NT2/D1 (cell line): Measurements from ENCODE around the gene CKS1B.
A peak's percentile ranks its signal among the peaks of the same experiment; 100 is the strongest.
"Not testable (repeated sequence)": the region's sequence is repeated elsewhere in the genome, so short reads cannot be mapped to it uniquely, and the experiment has no call there.

Experiments used
- DNase-seq: peaks from one replicate; pipeline ENCODE4 v3.0.0-alpha.2; 2011; ENCODE audit warnings: low read depth, low spot score
- H3K27me3 ChIP-seq: 2 replicates; pipeline ENCODE4 v1.6.0; 2011; ENCODE audit warnings: mild to moderate bottlenecking; ENCODE audit not compliant: insufficient read length, insufficient read depth
- H3K36me3 ChIP-seq: 2 replicates; pipeline ENCODE4 v1.6.1; 2011; ENCODE audit warnings: mild to moderate bottlenecking, low read length, mixed read lengths; ENCODE audit not compliant: insufficient read depth, insufficient read length
- H3K4me1 ChIP-seq: 2 replicates; pipeline ENCODE4 v1.5.1; 2011; ENCODE audit not compliant: insufficient read depth, insufficient read length
- H3K4me3 ChIP-seq: 2 replicates; pipeline ENCODE4 v1.5.1; 2011; ENCODE audit warnings: low read depth; ENCODE audit not compliant: insufficient read length
- H3K9ac ChIP-seq: 2 replicates; pipeline ENCODE4 v1.6.0; 2011; ENCODE audit warnings: low read depth; ENCODE audit not compliant: insufficient read length
- H3K9me3 ChIP-seq: 2 replicates; pipeline ENCODE4 v1.5.1; 2011; ENCODE audit warnings: mild to moderate bottlenecking, low read length; ENCODE audit not compliant: insufficient read depth
- SUZ12 ChIP-seq: IDR thresholded peaks from 2 replicates; pipeline ENCODE4 v1.6.1; 2011; ENCODE audit not compliant: insufficient read length, insufficient read depth; ENCODE audit errors: extremely low read depth
- YY1 ChIP-seq: IDR thresholded peaks from 2 replicates; pipeline ENCODE4 v1.6.1; 2011; ENCODE audit not compliant: insufficient read length, insufficient read depth
- ZNF274 ChIP-seq: IDR thresholded peaks from 2 replicates; pipeline ENCODE4 v1.6.1; 2011; ENCODE audit warnings: mild to moderate bottlenecking, low read depth, low read length

Gene CKS1B

DNA sequence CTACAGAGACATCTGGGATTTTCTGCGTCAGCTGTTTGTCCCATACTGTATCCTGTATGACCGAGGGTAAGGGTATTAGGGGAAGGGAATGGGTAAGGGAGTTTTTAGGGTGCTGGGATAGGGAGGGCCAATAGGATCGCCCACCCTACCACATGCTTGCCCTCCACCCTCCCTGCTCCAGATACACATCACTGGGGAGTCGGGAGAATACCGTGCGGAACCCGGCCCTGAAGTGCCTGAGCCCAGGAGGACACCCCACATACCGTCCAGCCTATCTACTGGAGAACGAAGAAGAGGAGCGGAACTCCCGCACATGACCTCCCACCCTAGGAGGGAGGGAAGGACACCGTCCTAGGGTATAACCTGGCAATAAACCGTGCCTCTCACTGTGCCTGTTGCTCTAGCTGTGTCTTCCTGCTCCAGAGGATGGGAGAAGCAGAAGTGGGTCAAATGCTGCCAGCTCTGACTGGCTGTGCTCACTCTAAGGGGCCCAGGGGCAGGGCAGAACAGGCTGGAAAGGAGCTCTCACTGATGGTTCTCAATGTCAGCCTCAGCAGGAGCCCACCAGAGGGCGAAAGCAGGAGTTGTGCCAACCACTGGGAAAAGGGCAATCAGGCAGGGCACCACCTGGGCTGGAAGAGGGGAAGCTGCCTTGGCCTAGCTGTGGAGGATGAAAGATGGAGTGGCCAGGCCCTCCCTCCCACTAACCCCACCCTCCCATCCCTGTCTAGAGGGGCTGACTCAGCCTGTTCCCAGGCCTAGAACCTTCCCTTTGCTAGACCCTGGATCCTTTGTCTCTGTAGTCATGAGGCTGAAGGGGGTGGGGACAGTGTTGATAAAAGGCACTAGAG is 18.5 kb downstream of the CKS1B start:
- no peak overlapping the region for H3K4me3 ChIP-seq
- H3K27me3 ChIP-seq, result no peaks in the 10 kb centered on the region
- no peak for TF ChIP-seq YY1
- no peak for TF ChIP-seq ZNF274
- no peak for TF ChIP-seq SUZ12
- peaks cover 56% of the 10 kb centered on the region for H3K36me3 ChIP-seq
- H3K4me1 ChIP-seq, result peaks cover 26% of the 10 kb centered on the region
- no peaks in the 10 kb centered on the region for H3K9me3 ChIP-seq
- H3K9ac ChIP-seq, result no peak overlapping the region
- no peak for DNase-seq

- H3K9me3 ChIP-seq, result no peaks in the 10 kb centered on the region
- peak within 1 kb of the TSS; percentile 17 for H3K9ac ChIP-seq
- H3K36me3 ChIP-seq, result peaks cover 48% of the 10 kb centered on the region
- no peak within 1 kb of the TSS for H3K4me3 ChIP-seq
- no peaks in the 10 kb centered on the region for H3K27me3 ChIP-seq
- TF ChIP-seq YY1 (no peak), SUZ12 (no peak), ZNF274 (no peak)
- peaks cover 19% of the 10 kb centered on the region for H3K4me1 ChIP-seq
- DNase-seq, result no peak
These were observed 19.2 kb downstream of the CKS1B start, which contains the start of gene LENEP for GRCh38 chr1:154993572-154994268. LENEP (plus strand) TSS chr1:154993586; CDS start chr1:154993608, 22 bp downstream.

GRCh38 chr1:154994269-154994587 is 19.7 kb downstream of the CKS1B start:
- no peak for TF ChIP-seq SUZ12
- TF ChIP-seq ZNF274, result no peak
- TF ChIP-seq YY1, result no peak
- Histone ChIP-seq H3K9ac (no peak overlapping the region), H3K36me3 (peaks cover 43% of the 10 kb centered on the region), H3K4me3 (no peak overlapping the region), H3K9me3 (no peaks in the 10 kb centered on the region), H3K27me3 (no peaks in the 10 kb centered on the region), H3K4me1 (peaks cover 19% of the 10 kb centered on the region)
- no peak for DNase-seq

- H3K9me3 ChIP-seq, result no peaks in the 10 kb centered on the region
- H3K9ac ChIP-seq, result no peak overlapping the region
- peaks cover 19% of the 10 kb centered on the region for H3K4me1 ChIP-seq
- H3K4me3 ChIP-seq, result no peak overlapping the region
- DNase-seq, result no peak
- TF ChIP-seq ZNF274, result no peak
- no peak for TF ChIP-seq YY1
- no peak for TF ChIP-seq SUZ12
- H3K27me3 ChIP-seq, result no peaks in the 10 kb centered on the region
- peaks cover 40% of the 10 kb centered on the region for H3K36me3 ChIP-seq
These were observed 20.1 kb downstream of the CKS1B start for GRCh38 chr1:154994591-154994990.

- peaks cover 19% of the 10 kb centered on the region for H3K4me1 ChIP-seq
- not testable (repeated sequence) for H3K9ac ChIP-seq, H3K27me3 ChIP-seq, DNase-seq, H3K4me3 ChIP-seq, H3K9me3 ChIP-seq
- peaks cover 31% of the 10 kb centered on the region for H3K36me3 ChIP-seq
These were observed 21.0 kb downstream of the CKS1B start for GRCh38 chr1:154995301-154995983.

DNA sequence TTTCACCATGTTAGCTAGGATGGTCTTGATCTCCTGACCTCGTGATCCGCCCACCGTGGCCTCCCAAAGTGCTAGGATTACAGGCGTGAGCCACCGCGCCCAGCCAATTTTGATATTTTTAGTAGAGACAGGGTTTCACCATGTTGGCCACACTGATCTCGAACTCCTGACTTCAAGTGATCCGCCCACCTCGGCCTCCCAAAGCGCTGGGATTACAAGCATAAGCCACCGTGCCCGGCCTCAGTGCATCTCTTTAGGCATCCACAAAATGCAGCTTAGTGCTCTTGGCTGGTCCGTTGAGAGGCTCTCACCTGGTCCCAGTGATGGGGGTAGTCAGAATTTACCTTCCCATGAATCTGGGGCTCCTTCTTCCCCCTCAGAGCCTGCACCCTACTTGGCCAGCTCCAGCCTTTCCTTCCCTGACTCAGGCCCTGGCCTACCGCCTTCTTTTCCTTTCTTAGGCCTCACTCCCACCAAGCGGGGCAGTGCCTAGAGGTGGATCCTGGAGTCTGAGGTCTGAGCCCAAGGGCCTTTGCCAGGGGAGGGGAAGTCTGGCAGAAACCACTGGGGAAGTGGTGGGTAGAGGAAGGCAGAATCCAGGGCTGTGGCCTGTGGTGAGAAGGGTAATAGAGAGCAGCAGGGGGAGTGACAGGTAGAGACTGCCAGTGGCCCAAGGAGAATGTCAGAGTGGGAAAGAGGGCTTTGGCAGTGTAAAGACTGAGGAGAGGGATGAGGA is 22.7 kb downstream of the CKS1B start:
- no peak for DNase-seq
- TF ChIP-seq SUZ12 (no peak), YY1 (no peak), ZNF274 (no peak)
- no peaks in the 10 kb centered on the region for H3K27me3 ChIP-seq
- H3K9me3 ChIP-seq, result no peaks in the 10 kb centered on the region
- H3K4me1 ChIP-seq, result peaks cover 19% of the 10 kb centered on the region
- no peak overlapping the region for H3K9ac ChIP-seq
- H3K4me3 ChIP-seq, result no peak overlapping the region
- peaks cover 20% of the 10 kb centered on the region for H3K36me3 ChIP-seq

GRCh38 chr1:154998201-154998780 is 23.8 kb downstream of the CKS1B start:
- TF ChIP-seq ZNF274 (no peak), SUZ12 (no peak), YY1 (no peak)
- Histone ChIP-seq H3K9ac (no peak overlapping the region), H3K4me1 (peaks cover 15% of the 10 kb centered on the region), H3K4me3 (no peak overlapping the region), H3K36me3 (peaks cover 11% of the 10 kb centered on the region), H3K9me3 (no peaks in the 10 kb centered on the region), H3K27me3 (no peaks in the 10 kb centered on the region)
- no peak for DNase-seq
